ENCODE results near the gene MEIS2.

The MEIS2 gene

DNA sequence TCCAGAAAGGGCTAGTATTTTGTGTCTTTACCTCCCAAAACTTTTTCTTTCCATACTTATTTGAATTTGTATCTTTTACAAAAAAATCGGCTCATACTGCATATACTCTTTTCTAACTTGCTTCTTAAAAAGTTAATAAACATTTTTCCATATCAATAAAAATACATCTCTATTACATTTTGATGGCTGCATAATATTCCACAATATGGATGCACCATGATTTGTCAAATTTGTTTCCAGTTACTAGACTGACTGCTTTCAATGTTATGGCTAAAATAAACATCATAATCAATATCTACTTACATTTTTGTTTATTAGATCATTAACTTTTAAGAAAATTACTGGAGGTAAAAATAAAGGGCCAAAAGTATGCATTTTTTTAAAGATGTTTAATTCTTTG is 121.7 kb downstream of the MEIS2 start:
- CTCF ChIA-PET: no interaction called here
- no peaks in the 10 kb centered on the region for H3K36me3 ChIP-seq (ENCODE audit: control insufficient read depth in 2 of 2, insufficient read depth in 1 of 2, low read length in 2 of 2)
- no peak overlapping the region for H3K4me3 ChIP-seq (ENCODE audit: low read depth, low read length)
- no peaks in the 10 kb centered on the region for H3K9me3 ChIP-seq (ENCODE audit: control insufficient read depth, insufficient read depth, low read depth, low read length)
- H3K4me1 ChIP-seq (ENCODE audit: control insufficient read depth, insufficient read depth, low read length): peaks cover 7% of the 10 kb centered on the region; the same call in 1 of the 2 replicates
- H3K27ac ChIP-seq (ENCODE audit: extremely low read depth, low read depth, low read length): no peak overlapping the region
- TF ChIP-seq ZNF146 (tag by site-specific recombination; IDR thresholded peaks at IDR 0.05) (peak; percentile 60; the same call in 1 of the 2 replicates), ZNF24 (tag by site-specific recombination; IDR thresholded peaks at IDR 0.05) (no peak)
- POLR2A ChIA-PET: no interaction called here

- CTCF ChIA-PET: no interaction called here
- POLR2A ChIA-PET: no interaction called here
- Histone ChIP-seq H3K4me3 (ENCODE audit: low read depth, low read length) (no peak overlapping the region), H3K27ac (ENCODE audit: extremely low read depth, low read depth, low read length) (no peak overlapping the region), H3K4me1 (ENCODE audit: control insufficient read depth, insufficient read depth, low read length) (peaks cover 7% of the 10 kb centered on the region; the same call in 1 of the 2 replicates), H3K9me3 (ENCODE audit: control insufficient read depth, insufficient read depth, low read depth, low read length) (no peaks in the 10 kb centered on the region), H3K36me3 (ENCODE audit: control insufficient read depth in 2 of 2, insufficient read depth in 1 of 2, low read length in 2 of 2) (no peaks in the 10 kb centered on the region)
- TF ChIP-seq ZNF843 (tag by site-specific recombination; IDR thresholded peaks at IDR 0.05): 0 out of 2 replicates have a peak, but pooled peaks have one; percentile 40
- TF ChIP-seq ZNF514 (tag by site-specific recombination; IDR thresholded peaks at IDR 0.05): no peak
- no peak for TF ChIP-seq ZNF169 (tag by site-specific recombination; IDR thresholded peaks at IDR 0.05)
- no peak for TF ChIP-seq ZSCAN23 (tag by site-specific recombination; IDR thresholded peaks at IDR 0.05)
- TF ChIP-seq ZNF16 (tag by site-specific recombination; IDR thresholded peaks at IDR 0.05; ENCODE audit: low read depth): no peak
- TF ChIP-seq OSR2 (tag by site-specific recombination; IDR thresholded peaks at IDR 0.05): peak; percentile 39; the same call in 1 of the 2 replicates
- TF ChIP-seq FEZF1 (tag by site-specific recombination; IDR thresholded peaks at IDR 0.05): peak; percentile 61
- TF ChIP-seq ZBTB26 (tag by site-specific recombination; optimal IDR thresholded peaks at IDR 0.05): no peak
- TF ChIP-seq ZNF571 (tag by site-specific recombination; IDR thresholded peaks at IDR 0.05): no peak
- TF ChIP-seq ZNF266 (tag by site-specific recombination; IDR thresholded peaks at IDR 0.05; ENCODE audit: low read depth): no peak
- TF ChIP-seq, protein P1, sequence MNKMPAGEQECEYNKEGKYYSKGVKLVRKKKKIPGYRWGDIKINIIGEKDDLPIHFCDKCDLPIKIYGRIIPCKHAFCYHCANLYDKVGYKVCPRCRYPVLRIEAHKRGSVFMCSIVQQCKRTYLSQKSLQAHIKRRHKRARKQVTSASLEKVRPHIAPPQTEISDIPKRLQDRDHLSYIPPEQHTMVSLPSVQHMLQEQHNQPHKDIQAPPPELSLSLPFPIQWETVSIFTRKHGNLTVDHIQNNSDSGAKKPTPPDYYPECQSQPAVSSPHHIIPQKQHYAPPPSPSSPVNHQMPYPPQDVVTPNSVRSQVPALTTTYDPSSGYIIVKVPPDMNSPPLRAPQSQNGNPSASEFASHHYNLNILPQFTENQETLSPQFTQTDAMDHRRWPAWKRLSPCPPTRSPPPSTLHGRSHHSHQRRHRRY (tag by site-specific recombination; IDR thresholded peaks at IDR 0.05): no peak
- TF ChIP-seq GLIS1 (tag by site-specific recombination; IDR thresholded peaks at IDR 0.05): no peak
- TF ChIP-seq ZNF76 (tag by site-specific recombination; IDR thresholded peaks at IDR 0.05; ENCODE audit: borderline replicate concordance, low read depth): no peak
- 0 out of 2 replicates have a peak, but pooled peaks have one; percentile 21 for TF ChIP-seq SP7 (tag by site-specific recombination; IDR thresholded peaks at IDR 0.05)
- no peak for TF ChIP-seq ZNF610 (tag by site-specific recombination; IDR thresholded peaks at IDR 0.05; ENCODE audit: borderline replicate concordance)
- no peak for TF ChIP-seq ZBTB20 (tag by site-specific recombination; IDR thresholded peaks at IDR 0.05)
- TF ChIP-seq YY1 (tag by site-specific recombination; IDR thresholded peaks at IDR 0.05): no peak
- TF ChIP-seq ZSCAN16 (tag by site-specific recombination; IDR thresholded peaks at IDR 0.05): no peak
- no peak for TF ChIP-seq ZXDB (tag by site-specific recombination; IDR thresholded peaks at IDR 0.05)
- TF ChIP-seq ZFP69B (tag by site-specific recombination; IDR thresholded peaks at IDR 0.05): no peak
- no peak for TF ChIP-seq ZNF521 (tag by site-specific recombination; IDR thresholded peaks at IDR 0.05)
- TF ChIP-seq ZNF335 (tag by site-specific recombination; conservative IDR thresholded peaks at IDR 0.05): no peak
- TF ChIP-seq, protein P2, sequence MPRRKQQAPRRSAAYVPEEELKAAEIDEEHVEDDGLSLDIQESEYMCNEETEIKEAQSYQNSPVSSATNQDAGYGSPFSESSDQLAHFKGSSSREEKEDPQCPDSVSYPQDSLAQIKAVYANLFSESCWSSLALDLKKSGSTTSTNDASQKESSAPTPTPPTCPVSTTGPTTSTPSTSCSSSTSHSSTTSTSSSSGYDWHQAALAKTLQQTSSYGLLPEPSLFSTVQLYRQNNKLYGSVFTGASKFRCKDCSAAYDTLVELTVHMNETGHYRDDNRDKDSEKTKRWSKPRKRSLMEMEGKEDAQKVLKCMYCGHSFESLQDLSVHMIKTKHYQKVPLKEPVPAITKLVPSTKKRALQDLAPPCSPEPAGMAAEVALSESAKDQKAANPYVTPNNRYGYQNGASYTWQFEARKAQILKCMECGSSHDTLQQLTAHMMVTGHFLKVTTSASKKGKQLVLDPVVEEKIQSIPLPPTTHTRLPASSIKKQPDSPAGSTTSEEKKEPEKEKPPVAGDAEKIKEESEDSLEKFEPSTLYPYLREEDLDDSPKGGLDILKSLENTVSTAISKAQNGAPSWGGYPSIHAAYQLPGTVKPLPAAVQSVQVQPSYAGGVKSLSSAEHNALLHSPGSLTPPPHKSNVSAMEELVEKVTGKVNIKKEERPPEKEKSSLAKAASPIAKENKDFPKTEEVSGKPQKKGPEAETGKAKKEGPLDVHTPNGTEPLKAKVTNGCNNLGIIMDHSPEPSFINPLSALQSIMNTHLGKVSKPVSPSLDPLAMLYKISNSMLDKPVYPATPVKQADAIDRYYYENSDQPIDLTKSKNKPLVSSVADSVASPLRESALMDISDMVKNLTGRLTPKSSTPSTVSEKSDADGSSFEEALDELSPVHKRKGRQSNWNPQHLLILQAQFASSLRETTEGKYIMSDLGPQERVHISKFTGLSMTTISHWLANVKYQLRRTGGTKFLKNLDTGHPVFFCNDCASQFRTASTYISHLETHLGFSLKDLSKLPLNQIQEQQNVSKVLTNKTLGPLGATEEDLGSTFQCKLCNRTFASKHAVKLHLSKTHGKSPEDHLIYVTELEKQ (tag by site-specific recombination; IDR thresholded peaks at IDR 0.05; ENCODE audit: borderline replicate concordance): no peak
- TF ChIP-seq ZBTB6 (tag by site-specific recombination; IDR thresholded peaks at IDR 0.05): no peak
- TF ChIP-seq, protein P3, sequence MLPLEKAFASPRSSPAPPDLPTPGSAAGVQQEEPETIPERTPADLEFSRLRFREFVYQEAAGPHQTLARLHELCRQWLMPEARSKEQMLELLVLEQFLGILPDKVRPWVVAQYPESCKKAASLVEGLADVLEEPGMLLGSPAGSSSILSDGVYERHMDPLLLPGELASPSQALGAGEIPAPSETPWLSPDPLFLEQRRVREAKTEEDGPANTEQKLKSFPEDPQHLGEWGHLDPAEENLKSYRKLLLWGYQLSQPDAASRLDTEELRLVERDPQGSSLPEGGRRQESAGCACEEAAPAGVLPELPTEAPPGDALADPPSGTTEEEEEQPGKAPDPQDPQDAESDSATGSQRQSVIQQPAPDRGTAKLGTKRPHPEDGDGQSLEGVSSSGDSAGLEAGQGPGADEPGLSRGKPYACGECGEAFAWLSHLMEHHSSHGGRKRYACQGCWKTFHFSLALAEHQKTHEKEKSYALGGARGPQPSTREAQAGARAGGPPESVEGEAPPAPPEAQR (tag by site-specific recombination; IDR thresholded peaks at IDR 0.05): no peak
- TF ChIP-seq BCL11B (tag by site-specific recombination; IDR thresholded peaks at IDR 0.05; ENCODE audit: low read depth): no peak
- no peak for TF ChIP-seq ZNF501 (tag by site-specific recombination; IDR thresholded peaks at IDR 0.05)
Observed at GRCh38 chr15:36978126-36978525, 122.2 kb downstream of the MEIS2 start.

Measured in HEK293 (cell line).